ENCODE results near the gene IQCF6. TPM values are rescaled to one million over a fixed set of nuclear protein-coding genes. Genes with fewer than 3 reads are reported as not detected.
"Not testable (repeated sequence)": the region's sequence is repeated elsewhere in the genome, so short reads cannot be mapped to it uniquely, and the experiment has no call there.

Gene IQCF6
- polyA plus RNA-seq, 4 donors = not detected

- Histone ChIP-seq H3K27ac (ENCODE audit: low read depth in 1 of 3, low read length in 2 of 3) (no peak overlapping the region), H3K4me3 (ENCODE audit: low read depth in 1 of 3, low read length in 3 of 3) (no peak overlapping the region), H3K27me3 (ENCODE audit: control insufficient read depth in 3 of 3, insufficient read depth in 3 of 3, low read length in 3 of 3) (no peaks in the 10 kb centered on the region), H3K36me3 (ENCODE audit: control insufficient read depth in 3 of 3, insufficient read depth in 2 of 3, low read depth in 1 of 3, low read length in 3 of 3) (no peaks in the 10 kb centered on the region), H3K4me1 (ENCODE audit: control insufficient read depth in 3 of 3, insufficient read depth in 2 of 3, low read depth in 1 of 3, low read length in 2 of 3) (no peaks in the 10 kb centered on the region), H3K9me3 (ENCODE audit: control insufficient read depth in 2 of 2, insufficient read depth in 1 of 2, low read depth in 1 of 2, low read length in 1 of 2) (no peaks in the 10 kb centered on the region)
- DNase-seq (no peak), FAIRE-seq (no peak)
- WGBS, 3 donors = 72 to 83% (median 80%) methylated on average over 7 of the region's 7 CpGs
Measured at GRCh38 chr3:51792206-51792605, 13.2 kb upstream of the IQCF6 start.

GRCh38 chr3:51789437-51789836, 10.4 kb upstream of the IQCF6 start:
- DNase-seq (no peak), FAIRE-seq (no peak)
- H3K36me3 ChIP-seq (ENCODE audit: control insufficient read depth in 3 of 3, insufficient read depth in 2 of 3, low read depth in 1 of 3, low read length in 3 of 3) = no peaks in the 10 kb centered on the region
- H3K4me1 ChIP-seq (ENCODE audit: control insufficient read depth in 3 of 3, insufficient read depth in 2 of 3, low read depth in 1 of 3, low read length in 2 of 3) = no peaks in the 10 kb centered on the region
- peaks cover 0 to 3% (median 0%) of the 10 kb centered on the region in 3 donors for H3K27me3 ChIP-seq (ENCODE audit: control insufficient read depth in 3 of 3, insufficient read depth in 3 of 3, low read length in 3 of 3)
- 71 to 88% (median 72%) methylated on average over 1 of the region's 1 CpG for WGBS, 3 donors
- no peaks in the 10 kb centered on the region for H3K9me3 ChIP-seq (ENCODE audit: control insufficient read depth in 2 of 2, insufficient read depth in 1 of 2, low read depth in 1 of 2, low read length in 1 of 2)
- no peak overlapping the region for H3K4me3 ChIP-seq (ENCODE audit: low read depth in 1 of 3, low read length in 3 of 3)
- no peak overlapping the region for H3K27ac ChIP-seq (ENCODE audit: low read depth in 1 of 3, low read length in 2 of 3)

- H3K4me3 ChIP-seq (ENCODE audit: low read depth in 1 of 3, low read length in 3 of 3); DNase-seq; H3K36me3 ChIP-seq (ENCODE audit: control insufficient read depth in 3 of 3, insufficient read depth in 2 of 3, low read depth in 1 of 3, low read length in 3 of 3); H3K9me3 ChIP-seq (ENCODE audit: control insufficient read depth in 2 of 2, insufficient read depth in 1 of 2, low read depth in 1 of 2, low read length in 1 of 2); H3K4me1 ChIP-seq (ENCODE audit: control insufficient read depth in 3 of 3, insufficient read depth in 2 of 3, low read depth in 1 of 3, low read length in 2 of 3); FAIRE-seq; H3K27ac ChIP-seq (ENCODE audit: low read depth in 1 of 3, low read length in 2 of 3); H3K27me3 ChIP-seq (ENCODE audit: control insufficient read depth in 3 of 3, insufficient read depth in 3 of 3, low read length in 3 of 3): not testable (repeated sequence)
Measured at GRCh38 chr3:51787576-51787975, 8.5 kb upstream of the IQCF6 start.

- Histone ChIP-seq H3K4me1 (ENCODE audit: control insufficient read depth in 3 of 3, insufficient read depth in 2 of 3, low read depth in 1 of 3, low read length in 2 of 3) (no peaks in the 10 kb centered on the region), H3K36me3 (ENCODE audit: control insufficient read depth in 3 of 3, insufficient read depth in 2 of 3, low read depth in 1 of 3, low read length in 3 of 3) (no peaks in the 10 kb centered on the region), H3K4me3 (ENCODE audit: low read depth in 1 of 3, low read length in 3 of 3) (no peak overlapping the region), H3K27me3 (ENCODE audit: control insufficient read depth in 3 of 3, insufficient read depth in 3 of 3, low read length in 3 of 3) (peaks cover 0 to 3% (median 0%) of the 10 kb centered on the region in 3 donors), H3K9me3 (ENCODE audit: control insufficient read depth in 2 of 2, insufficient read depth in 1 of 2, low read depth in 1 of 2, low read length in 1 of 2) (no peaks in the 10 kb centered on the region), H3K27ac (ENCODE audit: low read depth in 1 of 3, low read length in 2 of 3) (no peak overlapping the region)
- 51 to 75% (median 65%) methylated on average over 2 of the region's 2 CpGs for WGBS, 3 donors
- DNase-seq = no peak
- FAIRE-seq = no peak
Measured at GRCh38 chr3:51786267-51786666, 7.2 kb upstream of the IQCF6 start.

GRCh38 chr3:51778554-51778953, 483 bp downstream of the IQCF6 start:
- 94 to 95% (median 94%) methylated on average over 17 of the region's 17 CpGs for WGBS, 3 donors
- Histone ChIP-seq H3K27me3 (ENCODE audit: control insufficient read depth in 3 of 3, insufficient read depth in 3 of 3, low read length in 3 of 3) (peaks cover 0 to 7% (median 6%) of the 10 kb centered on the region in 3 donors), H3K9me3 (ENCODE audit: control insufficient read depth in 2 of 2, insufficient read depth in 1 of 2, low read depth in 1 of 2, low read length in 1 of 2) (no peaks in the 10 kb centered on the region), H3K36me3 (ENCODE audit: control insufficient read depth in 3 of 3, insufficient read depth in 2 of 3, low read depth in 1 of 3, low read length in 3 of 3) (no peaks in the 10 kb centered on the region), H3K4me3 (ENCODE audit: low read depth in 1 of 3, low read length in 3 of 3) (no peak overlapping the region), H3K27ac (ENCODE audit: low read depth in 1 of 3, low read length in 2 of 3) (no peak overlapping the region), H3K4me1 (ENCODE audit: control insufficient read depth in 3 of 3, insufficient read depth in 2 of 3, low read depth in 1 of 3, low read length in 2 of 3) (no peaks in the 10 kb centered on the region)
- FAIRE-seq (no peak), DNase-seq (no peak)

- 44 to 51% (median 49%) methylated on average over 3 of the region's 3 CpGs for WGBS, 3 donors
- peak in 1 of 2 donors; percentile 1 for DNase-seq
Measured at GRCh38 chr3:51777985-51778384, 1.1 kb downstream of the IQCF6 start.

GRCh38 chr3:51773529-51774056, 5.4 kb downstream of the IQCF6 start:
- Histone ChIP-seq H3K4me1 (ENCODE audit: control insufficient read depth in 3 of 3, insufficient read depth in 2 of 3, low read depth in 1 of 3, low read length in 2 of 3) (no peaks in the 10 kb centered on the region), H3K27ac (ENCODE audit: low read depth in 1 of 3, low read length in 2 of 3) (no peak overlapping the region), H3K36me3 (ENCODE audit: control insufficient read depth in 3 of 3, insufficient read depth in 2 of 3, low read depth in 1 of 3, low read length in 3 of 3) (no peaks in the 10 kb centered on the region), H3K4me3 (ENCODE audit: low read depth in 1 of 3, low read length in 3 of 3) (no peak overlapping the region), H3K9me3 (ENCODE audit: control insufficient read depth in 2 of 2, insufficient read depth in 1 of 2, low read depth in 1 of 2, low read length in 1 of 2) (no peaks in the 10 kb centered on the region), H3K27me3 (ENCODE audit: control insufficient read depth in 3 of 3, insufficient read depth in 3 of 3, low read length in 3 of 3) (peaks cover 0 to 9% (median 6%) of the 10 kb centered on the region in 3 donors)
- DNase-seq (no peak), FAIRE-seq (no peak)
- 28 to 39% (median 35%) methylated on average over 4 of the region's 4 CpGs for WGBS, 3 donors

More at GRCh38 chr3:51777985-51778384, 1.1 kb downstream of the IQCF6 start:
- H3K4me3 ChIP-seq (ENCODE audit: low read depth in 1 of 3, low read length in 3 of 3) = no peak overlapping the region
- H3K4me1 ChIP-seq (ENCODE audit: control insufficient read depth in 3 of 3, insufficient read depth in 2 of 3, low read depth in 1 of 3, low read length in 2 of 3) = no peaks in the 10 kb centered on the region
- no peak overlapping the region for H3K27ac ChIP-seq (ENCODE audit: low read depth in 1 of 3, low read length in 2 of 3)
- peaks cover 0 to 7% (median 6%) of the 10 kb centered on the region in 3 donors for H3K27me3 ChIP-seq (ENCODE audit: control insufficient read depth in 3 of 3, insufficient read depth in 3 of 3, low read length in 3 of 3)
- no peak for FAIRE-seq
- no peaks in the 10 kb centered on the region for H3K9me3 ChIP-seq (ENCODE audit: control insufficient read depth in 2 of 2, insufficient read depth in 1 of 2, low read depth in 1 of 2, low read length in 1 of 2)
- no peaks in the 10 kb centered on the region for H3K36me3 ChIP-seq (ENCODE audit: control insufficient read depth in 3 of 3, insufficient read depth in 2 of 3, low read depth in 1 of 3, low read length in 3 of 3)

GRCh38 chr3:51759203-51759602, 19.8 kb downstream of the IQCF6 start:
- no peak for FAIRE-seq
- H3K9me3 ChIP-seq (ENCODE audit: control insufficient read depth in 2 of 2, insufficient read depth in 1 of 2, low read depth in 1 of 2, low read length in 1 of 2) = peaks cover 0 to 26% of the 10 kb centered on the region in 2 donors

More at GRCh38 chr3:51759203-51759602, 19.8 kb downstream of the IQCF6 start:
- no peak for DNase-seq
- Histone ChIP-seq H3K27me3 (ENCODE audit: control insufficient read depth in 3 of 3, insufficient read depth in 3 of 3, low read length in 3 of 3) (no peaks in the 10 kb centered on the region), H3K27ac (ENCODE audit: low read depth in 1 of 3, low read length in 2 of 3) (no peak overlapping the region), H3K4me3 (ENCODE audit: low read depth in 1 of 3, low read length in 3 of 3) (no peak overlapping the region), H3K36me3 (ENCODE audit: control insufficient read depth in 3 of 3, insufficient read depth in 2 of 3, low read depth in 1 of 3, low read length in 3 of 3) (no peaks in the 10 kb centered on the region), H3K4me1 (ENCODE audit: control insufficient read depth in 3 of 3, insufficient read depth in 2 of 3, low read depth in 1 of 3, low read length in 2 of 3) (no peaks in the 10 kb centered on the region)
